Fibroblast of pulmonary artery (primary cell): ENCODE data around the gene ETV7.

ENCODE experiments used
- DNase-seq: peaks from one replicate; pipeline ENCODE4 v3.0.0-alpha.2; 2010; ENCODE audit warnings: low read depth
- H3K4me3 ChIP-seq: replicated peaks from 2 replicates; pipeline ENCODE4 v1.5.1; 2011; ENCODE audit warnings: low read depth, mild to moderate bottlenecking, control low read depth, low read length, moderate library complexity
- TF ChIP-seq, protein P1 (sequence below): IDR thresholded peaks from 2 replicates; pipeline ENCODE4 v1.5.1; 2011; ENCODE audit warnings: mild to moderate bottlenecking, control low read depth, low read length, inconsistent platforms; ENCODE audit errors: missing control alignments

The ETV7 gene

DNA sequence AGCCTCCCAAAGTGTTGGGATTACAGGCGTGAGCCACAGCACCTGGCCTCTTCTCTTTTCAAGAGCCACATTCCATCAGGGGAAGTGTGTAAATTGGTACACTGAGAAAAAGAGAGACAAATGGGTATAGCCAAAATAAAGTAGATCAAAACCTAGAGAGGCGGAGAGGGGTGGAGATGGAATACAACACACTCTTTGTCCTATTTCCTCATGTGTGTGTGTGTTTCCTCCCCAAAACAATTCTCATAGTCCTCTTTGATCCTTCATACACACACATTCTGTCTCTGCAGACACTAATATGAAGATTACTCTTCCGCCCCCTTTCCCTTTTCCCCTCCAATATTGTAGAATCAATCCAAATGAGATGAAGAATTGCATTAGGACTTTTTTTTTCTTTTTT lies 39.2 kb upstream of the ETV7 start:
- DNase-seq: no peak
- TF ChIP-seq, protein P1, sequence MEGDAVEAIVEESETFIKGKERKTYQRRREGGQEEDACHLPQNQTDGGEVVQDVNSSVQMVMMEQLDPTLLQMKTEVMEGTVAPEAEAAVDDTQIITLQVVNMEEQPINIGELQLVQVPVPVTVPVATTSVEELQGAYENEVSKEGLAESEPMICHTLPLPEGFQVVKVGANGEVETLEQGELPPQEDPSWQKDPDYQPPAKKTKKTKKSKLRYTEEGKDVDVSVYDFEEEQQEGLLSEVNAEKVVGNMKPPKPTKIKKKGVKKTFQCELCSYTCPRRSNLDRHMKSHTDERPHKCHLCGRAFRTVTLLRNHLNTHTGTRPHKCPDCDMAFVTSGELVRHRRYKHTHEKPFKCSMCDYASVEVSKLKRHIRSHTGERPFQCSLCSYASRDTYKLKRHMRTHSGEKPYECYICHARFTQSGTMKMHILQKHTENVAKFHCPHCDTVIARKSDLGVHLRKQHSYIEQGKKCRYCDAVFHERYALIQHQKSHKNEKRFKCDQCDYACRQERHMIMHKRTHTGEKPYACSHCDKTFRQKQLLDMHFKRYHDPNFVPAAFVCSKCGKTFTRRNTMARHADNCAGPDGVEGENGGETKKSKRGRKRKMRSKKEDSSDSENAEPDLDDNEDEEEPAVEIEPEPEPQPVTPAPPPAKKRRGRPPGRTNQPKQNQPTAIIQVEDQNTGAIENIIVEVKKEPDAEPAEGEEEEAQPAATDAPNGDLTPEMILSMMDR: no peak
- no peak overlapping the region for H3K4me3 ChIP-seq

DNA sequence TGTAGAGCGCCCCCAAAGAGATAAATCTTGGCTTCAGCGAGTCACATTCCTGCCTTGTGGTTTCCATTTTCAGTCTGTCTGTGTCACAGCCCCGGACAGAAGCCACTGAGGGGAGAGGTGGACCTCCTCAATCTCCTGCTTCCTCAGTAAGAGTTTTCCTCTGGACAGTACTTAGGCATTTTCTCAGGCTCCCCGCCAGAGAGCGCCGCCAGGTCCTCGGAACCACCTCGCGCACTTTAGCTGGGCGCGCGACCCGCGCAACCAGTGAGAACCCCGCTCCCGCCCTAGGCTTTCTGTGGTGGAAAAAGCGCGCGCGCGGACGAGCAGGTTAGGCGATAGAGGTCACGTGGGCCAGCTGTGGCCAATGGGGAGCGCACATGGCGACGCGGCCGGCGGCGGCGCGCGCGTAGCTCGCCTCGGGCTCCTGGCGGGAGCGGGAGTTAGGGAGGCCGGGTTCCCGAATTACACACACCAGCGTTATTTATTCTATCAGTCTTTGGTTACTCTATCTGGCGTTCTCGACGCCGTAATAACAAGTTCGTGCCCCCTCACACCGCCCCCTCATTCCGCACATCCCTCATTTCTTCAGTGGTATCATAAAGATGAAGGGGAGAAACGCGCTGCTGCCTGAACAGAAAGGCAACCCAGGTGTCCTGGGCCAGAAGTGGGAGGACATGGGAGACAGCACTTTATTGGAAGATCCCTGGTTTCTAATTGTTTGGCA lies 35.8 kb upstream of the ETV7 start:
- H3K4me3 ChIP-seq: peak overlapping the region; percentile 74
- peak; percentile 98 for DNase-seq
- TF ChIP-seq, protein P1: peak; percentile 66

DNA sequence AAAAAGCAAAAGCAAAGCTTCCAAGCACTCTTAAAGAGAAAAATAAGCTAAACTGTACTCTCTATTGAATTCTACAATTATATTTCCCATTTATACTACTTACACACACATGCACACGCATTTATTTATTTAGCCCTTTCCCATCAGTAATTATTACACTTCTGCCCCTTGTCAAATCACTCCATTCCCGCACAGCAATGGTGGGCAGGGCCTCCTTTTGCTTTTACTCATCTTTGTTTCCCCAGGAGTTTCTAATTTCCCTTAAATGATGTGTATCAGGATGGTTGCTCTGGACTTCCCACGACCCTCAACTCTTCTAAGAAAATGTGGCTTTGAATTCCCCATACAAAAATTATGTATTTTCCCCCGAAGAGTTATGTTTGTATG lies 35.2 kb upstream of the ETV7 start:
- peak overlapping the region; percentile 74 for H3K4me3 ChIP-seq
- TF ChIP-seq, protein P1: no peak
- DNase-seq: no peak

DNA sequence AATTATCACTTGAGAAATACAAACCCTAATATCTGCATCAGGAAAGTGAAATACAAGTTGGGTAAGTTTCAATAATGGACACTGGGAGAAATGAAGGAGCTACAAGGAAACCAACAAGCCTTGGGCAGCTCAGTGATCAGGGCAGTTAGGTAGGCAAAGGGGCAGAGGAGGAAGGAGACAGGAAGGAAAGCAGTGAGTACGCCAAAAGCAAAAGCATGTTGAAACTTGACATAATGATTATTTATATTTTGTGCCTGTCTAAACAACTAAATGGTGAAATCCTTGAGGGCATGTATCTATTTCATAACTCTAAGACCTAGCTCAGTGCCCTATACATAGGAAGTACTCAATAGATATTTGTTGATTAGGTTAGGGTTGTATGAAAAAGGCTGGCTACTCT lies 31.8 kb upstream of the ETV7 start:
- DNase-seq: no peak
- H3K4me3 ChIP-seq: no peak overlapping the region
- TF ChIP-seq, protein P1: no peak

DNA sequence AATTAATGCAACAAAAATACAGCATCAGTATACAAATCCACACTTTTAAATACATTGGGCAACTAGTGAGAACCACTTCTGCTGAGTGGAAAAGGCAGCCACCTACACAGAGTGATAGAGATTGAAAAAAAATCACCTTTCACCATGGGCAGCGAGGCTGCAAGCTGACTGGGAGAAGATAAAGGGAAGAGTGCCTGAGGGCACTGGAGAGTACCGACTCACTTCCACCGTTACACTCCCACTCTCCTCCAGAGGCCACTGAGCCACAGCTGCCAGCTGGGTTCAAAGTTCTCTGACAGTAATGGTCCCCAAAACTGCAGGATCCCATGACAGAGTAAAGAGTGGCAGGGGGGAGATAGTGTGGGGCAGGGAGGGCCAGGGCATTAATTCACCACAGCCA lies 31.1 kb upstream of the ETV7 start:
- TF ChIP-seq, protein P1: no peak
- no peak overlapping the region for H3K4me3 ChIP-seq
- DNase-seq: no peak

DNA sequence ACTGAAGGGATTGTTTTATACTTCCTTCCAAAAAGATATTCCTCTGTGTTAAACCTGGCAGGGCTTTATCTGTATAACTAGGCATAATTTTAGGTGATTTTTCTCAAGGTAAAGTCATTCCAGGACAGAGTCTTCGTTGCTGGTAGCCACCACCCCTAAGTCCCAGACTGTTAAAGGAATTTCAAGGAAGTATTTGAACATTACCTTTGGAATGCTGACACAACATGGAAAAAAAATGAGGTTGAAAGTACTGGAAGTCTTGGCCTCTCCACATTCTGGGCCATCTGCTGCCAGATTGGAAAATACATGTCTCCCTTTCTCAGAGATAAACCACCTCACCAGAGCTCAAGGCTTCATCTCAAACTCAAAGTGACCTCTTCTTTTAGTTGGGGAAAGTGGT lies 27.0 kb upstream of the ETV7 start:
- no peak overlapping the region for H3K4me3 ChIP-seq
- DNase-seq: peak; percentile 20
- TF ChIP-seq, protein P1: no peak
